GM21381 (cell line): ENCODE measurements around the gene IL17C.

Source experiments
- ATAC-seq: cut with Tn5 transposase; IDR thresholded peaks from one replicate; pipeline ENCODE4 v1.9.1; 2021; ENCODE audit warnings: mild to moderate bottlenecking, moderate library complexity; ENCODE audit not compliant: unreplicated experiment

The IL17C gene

DNA sequence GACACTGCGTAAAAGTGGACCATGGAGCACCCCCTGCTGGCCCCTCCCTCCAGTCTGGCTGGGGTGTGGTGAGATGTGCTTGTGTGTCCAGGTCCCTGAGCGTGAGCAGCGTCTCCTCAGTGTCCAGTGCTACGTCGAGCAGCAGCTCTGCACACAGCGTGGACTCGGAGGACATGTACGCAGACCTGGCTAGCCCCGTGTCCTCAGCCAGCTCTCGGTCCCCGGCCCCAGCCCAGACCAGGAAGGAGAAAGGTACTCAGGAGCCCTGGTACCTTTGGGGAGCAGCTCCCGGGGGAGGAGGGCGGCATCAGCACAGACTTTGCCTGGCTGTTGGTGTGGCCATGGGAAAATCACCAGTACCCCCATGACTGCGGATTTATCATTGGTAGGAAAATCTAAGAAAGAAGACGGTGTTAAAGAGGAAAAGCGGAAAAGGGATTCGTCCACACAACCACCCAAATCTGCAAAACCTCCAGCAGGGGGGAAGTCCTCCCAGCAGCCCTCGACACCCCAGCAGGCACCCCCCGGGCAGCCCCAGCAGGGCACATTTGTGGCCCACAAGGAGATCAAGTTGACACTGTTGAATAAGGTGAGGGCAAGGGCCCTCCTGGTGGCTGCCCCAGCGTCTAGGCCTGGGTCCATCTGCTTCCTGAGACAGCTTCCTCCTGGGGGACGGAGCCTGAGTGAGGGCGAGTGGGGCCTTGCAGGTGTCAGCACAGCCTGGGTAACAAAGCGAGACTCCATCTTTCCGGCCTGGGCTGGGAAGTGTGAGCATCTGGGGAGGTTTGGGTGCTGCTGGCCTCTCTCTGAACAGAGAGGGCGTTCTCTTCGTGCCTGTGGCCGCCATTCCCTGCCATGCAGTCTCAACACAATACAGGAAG, 10.6 kb upstream of the IL17C start:
- ATAC-seq = no peak

DNA sequence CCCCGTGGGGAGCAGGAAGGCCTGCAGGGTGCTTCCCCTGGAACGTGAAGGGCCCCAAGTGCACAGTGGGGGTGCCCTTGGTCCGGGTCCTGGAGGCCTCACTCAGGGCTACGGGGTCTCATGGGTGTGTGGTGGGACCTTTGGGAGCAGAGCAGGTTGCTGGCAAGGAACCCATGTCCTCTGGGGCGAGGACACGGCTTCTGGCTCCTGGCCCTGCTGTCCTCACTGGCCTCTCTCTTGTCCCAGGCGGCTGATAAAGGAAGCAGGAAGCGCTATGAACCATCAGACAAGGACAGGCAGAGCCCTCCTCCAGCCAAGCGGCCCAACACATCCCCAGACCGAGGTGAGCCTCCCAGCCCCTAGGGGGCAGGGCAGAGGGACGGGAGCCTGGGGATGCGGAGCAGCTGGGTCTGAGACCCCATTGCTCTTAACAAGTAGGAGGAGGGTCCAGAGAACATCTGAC, 9.8 kb upstream of the IL17C start:
- no peak for ATAC-seq

DNA sequence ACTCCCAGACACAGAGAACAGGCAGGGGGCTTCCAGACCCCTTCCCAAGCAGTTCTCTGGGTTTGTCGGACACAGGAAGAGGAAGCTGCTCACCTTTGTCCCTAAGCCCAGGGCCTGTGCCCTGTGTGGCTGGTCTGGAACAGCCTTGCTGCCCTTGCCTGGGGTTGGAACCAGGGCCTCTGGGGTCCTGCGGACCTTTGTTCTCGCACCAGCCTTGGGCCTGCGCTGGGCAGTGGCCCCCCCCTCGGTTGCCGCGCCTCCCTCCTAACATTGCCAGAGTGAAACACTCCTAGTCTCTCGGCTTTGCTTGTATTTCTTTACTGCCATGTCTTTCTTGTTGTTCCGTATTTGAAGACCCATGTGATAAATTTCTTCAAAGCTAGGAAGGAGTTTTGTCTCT, 8.5 kb upstream of the IL17C start:
- ATAC-seq = no peak

DNA sequence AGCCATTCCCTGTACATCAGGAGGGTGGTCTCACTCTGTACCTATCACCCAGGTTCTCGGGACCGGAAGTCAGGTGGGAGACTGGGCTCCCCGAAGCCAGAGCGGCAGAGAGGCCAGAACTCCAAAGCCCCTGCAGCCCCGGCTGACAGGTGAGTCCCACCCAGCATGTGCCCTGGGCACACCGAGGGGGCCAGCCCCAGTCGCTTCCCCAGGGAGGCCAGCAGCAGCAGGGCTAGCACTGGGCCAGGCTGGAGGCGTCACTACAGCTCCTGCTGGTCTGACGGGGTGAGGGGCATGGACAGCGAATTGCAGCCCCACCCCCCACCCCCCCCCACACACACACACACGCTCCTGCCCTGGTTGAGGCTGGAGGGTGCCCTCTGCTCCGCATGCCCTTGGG, 7.9 kb upstream of the IL17C start:
- no peak for ATAC-seq

- no peak for ATAC-seq
These were observed 7.4 kb upstream of the IL17C start for GRCh38 chr16:88630941-88631340.

DNA sequence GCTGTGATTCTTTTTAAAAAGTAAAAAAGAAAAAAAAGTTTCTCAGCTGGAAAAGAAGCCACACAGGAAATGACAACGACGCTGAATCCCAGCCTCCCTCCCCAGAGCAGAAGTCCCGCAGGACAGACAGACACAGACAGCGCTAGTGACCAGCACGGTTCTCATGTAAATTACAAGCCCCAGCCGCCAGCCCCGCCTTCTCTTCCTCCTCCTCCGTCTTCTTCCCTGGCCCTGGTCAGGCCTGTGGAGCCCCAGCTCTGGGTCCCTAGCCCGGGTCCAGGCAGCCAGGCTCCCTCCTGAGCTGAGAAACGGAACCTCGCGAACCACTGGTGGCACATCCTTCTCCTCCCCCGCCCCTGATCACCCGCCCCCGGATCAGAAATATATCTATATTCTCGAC, 7.0 kb upstream of the IL17C start:
- ATAC-seq = no peak

GRCh38 chr16:88631920-88632586, 6.3 kb upstream of the IL17C start:
- ATAC-seq = no peak

DNA sequence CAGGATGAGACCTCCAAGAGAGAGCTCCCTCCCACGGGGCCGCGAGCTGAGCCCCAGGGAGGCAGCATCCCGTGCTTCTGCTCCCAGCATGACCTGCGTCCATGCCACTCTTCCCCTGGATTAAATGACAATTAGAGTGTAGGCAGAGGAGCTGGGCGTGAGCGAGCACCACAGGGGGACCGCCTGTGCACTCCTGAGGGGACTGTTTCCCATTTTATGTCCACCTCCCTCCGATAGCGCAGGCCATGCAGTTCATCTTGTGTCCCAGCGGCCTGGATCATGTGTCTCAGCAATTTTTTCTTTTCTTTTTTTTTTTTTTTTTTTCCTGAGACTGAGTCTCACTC, 5.8 kb upstream of the IL17C start:
- ATAC-seq = no peak

DNA sequence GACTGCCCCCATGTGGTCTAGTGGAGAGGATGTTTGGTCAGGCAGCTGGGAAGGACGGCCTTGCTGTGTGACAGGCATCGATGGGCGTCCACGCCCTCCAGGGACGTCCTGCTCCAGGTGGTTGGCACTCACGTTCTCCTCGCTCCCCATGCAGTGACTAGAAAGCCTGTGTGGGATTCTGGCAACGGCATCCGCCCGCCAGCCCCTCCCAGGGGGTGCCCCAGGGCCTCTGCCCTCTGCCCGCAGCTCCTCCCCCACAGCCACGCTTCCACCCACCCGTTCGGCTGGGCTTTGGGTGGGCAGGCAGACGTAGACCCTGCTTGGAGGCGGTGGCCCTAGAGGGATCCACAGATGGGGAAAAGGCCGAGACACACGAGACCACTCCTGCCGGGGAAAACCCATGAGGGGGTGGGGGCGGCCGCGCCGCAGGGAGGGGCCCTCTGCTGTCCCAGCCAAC, 4.7 kb upstream of the IL17C start:
- ATAC-seq = peak; percentile 34

DNA sequence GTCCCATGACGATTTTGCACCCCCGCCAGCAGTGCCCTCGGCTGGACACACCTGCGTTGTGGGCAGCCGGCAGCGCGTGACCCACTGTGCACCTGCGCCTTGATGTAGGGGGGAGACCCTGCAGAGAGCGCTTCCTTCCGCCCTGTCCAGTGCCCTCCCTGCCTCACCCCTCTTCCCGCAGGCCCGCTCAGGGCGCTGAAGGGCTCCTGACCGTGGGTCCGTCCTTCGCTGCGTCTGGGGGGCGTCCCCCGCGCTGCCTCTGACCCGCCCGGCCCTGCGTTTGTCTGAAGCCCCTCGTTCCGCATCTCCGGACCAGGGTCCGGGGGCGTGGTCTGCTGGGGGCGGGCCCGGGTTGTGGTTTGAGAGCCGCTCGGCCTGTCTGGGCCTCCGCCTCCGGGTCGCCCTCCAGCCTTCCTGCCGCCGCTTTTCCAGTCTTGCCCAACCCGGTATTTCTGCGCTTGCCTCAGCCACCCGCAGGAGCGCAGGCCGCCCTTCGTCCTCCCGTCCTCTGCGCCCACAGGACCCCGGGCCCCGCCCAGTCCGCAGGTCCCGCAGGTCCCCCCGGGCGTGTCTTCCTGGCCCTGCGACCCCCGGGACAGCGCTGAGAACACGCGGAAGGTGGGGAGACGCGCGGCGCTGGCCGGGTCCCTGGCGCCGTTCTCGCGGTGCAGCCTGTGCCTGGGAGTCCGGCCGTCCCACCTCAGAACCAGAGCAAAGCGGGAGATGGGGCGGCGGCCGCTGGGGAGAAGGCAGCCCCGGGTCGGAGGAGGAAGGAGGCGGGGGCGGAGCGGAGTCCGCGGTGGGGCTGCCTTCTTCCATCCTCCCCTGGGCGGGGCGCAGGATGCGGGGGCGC, 4.0 kb upstream of the IL17C start:
- ATAC-seq = peak; percentile 48

GRCh38 chr16:88634994-88635670, 3.2 kb upstream of the IL17C start:
- no peak for ATAC-seq

GRCh38 chr16:88635671-88636319, 2.6 kb upstream of the IL17C start:
- ATAC-seq = no peak

DNA sequence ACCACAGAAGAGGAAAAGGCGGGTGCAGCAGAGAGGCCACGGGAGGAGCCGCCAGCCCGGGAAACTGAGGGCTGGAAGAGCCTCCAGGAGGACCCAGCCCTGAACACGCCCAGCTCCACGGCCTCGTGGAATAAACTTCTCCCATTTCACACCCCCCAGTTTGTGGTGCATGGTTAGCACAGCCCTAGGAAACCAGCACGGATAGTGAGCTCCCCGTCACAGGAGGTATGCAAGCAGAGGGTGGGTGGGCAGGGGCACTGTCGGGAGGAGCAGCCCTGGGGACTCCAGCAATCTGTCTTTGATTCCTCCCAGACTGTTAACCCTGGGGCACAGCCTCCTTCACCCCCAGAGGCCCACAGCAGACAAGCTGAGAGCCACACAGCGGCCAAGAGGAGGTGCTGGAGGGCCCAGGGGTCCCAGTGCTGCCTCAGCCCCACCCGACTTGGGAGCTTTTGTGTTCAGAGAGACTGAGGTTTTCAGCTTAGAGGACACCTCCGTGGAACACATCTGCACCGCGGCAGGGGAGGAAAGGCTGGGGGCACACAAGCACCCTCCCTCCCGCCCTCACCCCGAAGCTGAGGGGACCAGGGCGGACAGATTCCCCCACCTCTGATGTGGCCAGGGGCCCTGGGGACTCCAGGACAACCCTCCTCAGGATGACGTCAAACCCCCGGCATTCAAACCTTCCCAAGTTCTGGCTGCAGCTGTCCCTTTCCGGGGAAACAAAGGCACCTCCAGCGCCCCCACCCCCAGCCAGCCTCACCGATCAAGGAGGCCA, 1.7 kb upstream of the IL17C start:
- no peak for ATAC-seq

GRCh38 chr16:88639231-88640038, 1.1 kb downstream of the IL17C start:
- no peak for ATAC-seq

- ATAC-seq = no peak
These were observed 1.7 kb downstream of the IL17C start for GRCh38 chr16:88640039-88640495.

- no peak for ATAC-seq
These were observed 2.3 kb downstream of the IL17C start for GRCh38 chr16:88640498-88641247.

GRCh38 chr16:88642881-88643643, 4.7 kb downstream of the IL17C start:
- no peak for ATAC-seq
